ENCODE measurements around the gene NDP. TPM values are rescaled to one million over a fixed set of nuclear protein-coding genes. Genes with fewer than 3 reads are reported as not detected.

The NDP gene
- polyA plus RNA-seq, 1 donor, result 0.54 TPM

Other genes with a start within 250 kb of the NDP start
- 130 TPM for gene MAOB, start 90.9 kb downstream of the NDP start, polyA plus RNA-seq

All from large intestine (tissue), 1 donor.